Sigmoid colon (tissue), 4 donors: ENCODE data around the gene PGPEP1.

Experiments
- EP300 ChIP-seq, 4 donors: sonication (generic); formaldehyde crosslinking; IDR thresholded peaks; one replicate each; pipeline ENCODE4 v1.6.1; 2017; ENCODE audit warnings: antibody characterized with exemption in 4 of 4
- TF ChIP-seq, protein P1 (sequence below), 4 experiments: fragments of 450-650 bp in 3 of 4; fragments of 200-600 bp in 1 of 4; IDR thresholded peaks; one replicate each; pipeline ENCODE4 v1.5.1; 2016 to 2019; ENCODE audit warnings: antibody characterized with exemption in 4 of 4, mild to moderate bottlenecking in 3 of 4, moderate library complexity in 2 of 4

GRCh38 chr19:18399008-18399407 lies 58.6 kb downstream of the PGPEP1 start:
- TF ChIP-seq, protein P1, sequence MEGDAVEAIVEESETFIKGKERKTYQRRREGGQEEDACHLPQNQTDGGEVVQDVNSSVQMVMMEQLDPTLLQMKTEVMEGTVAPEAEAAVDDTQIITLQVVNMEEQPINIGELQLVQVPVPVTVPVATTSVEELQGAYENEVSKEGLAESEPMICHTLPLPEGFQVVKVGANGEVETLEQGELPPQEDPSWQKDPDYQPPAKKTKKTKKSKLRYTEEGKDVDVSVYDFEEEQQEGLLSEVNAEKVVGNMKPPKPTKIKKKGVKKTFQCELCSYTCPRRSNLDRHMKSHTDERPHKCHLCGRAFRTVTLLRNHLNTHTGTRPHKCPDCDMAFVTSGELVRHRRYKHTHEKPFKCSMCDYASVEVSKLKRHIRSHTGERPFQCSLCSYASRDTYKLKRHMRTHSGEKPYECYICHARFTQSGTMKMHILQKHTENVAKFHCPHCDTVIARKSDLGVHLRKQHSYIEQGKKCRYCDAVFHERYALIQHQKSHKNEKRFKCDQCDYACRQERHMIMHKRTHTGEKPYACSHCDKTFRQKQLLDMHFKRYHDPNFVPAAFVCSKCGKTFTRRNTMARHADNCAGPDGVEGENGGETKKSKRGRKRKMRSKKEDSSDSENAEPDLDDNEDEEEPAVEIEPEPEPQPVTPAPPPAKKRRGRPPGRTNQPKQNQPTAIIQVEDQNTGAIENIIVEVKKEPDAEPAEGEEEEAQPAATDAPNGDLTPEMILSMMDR (IDR thresholded peaks at IDR 0.05), result no peak
- TF ChIP-seq EP300 (IDR thresholded peaks at IDR 0.05), result no peak
